Central memory CD4-positive, alpha-beta T cell (primary cell): ENCODE results near the gene TRDN.
"Not testable (repeated sequence)": the region's sequence is repeated elsewhere in the genome, so short reads cannot be mapped to it uniquely, and the experiment has no call there.

Source experiments
- DNase-seq: peaks from one replicate; pipeline ENCODE4 v3.0.0; 2022

TRDN gene

DNA sequence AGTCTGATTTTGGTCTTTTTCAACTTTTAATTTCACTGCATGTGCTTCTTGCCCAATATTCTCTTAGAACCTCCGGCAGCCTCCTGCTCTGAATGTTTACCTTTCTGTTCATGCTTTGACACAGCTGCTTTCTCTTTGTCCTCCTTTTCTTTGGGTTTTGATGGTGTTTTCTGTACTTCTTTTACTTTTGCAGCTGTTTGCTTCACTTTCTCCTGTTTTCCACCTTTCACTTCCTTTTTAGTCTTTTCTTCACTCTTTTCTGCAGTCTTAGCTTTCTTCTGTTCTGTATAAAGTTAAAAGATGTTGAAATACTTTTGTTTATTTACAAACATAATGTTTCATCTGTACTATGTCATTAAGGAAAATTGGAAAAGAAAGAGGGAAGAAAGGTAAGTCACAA, 133.1 kb downstream of the TRDN start:
- DNase-seq = no peak

DNA sequence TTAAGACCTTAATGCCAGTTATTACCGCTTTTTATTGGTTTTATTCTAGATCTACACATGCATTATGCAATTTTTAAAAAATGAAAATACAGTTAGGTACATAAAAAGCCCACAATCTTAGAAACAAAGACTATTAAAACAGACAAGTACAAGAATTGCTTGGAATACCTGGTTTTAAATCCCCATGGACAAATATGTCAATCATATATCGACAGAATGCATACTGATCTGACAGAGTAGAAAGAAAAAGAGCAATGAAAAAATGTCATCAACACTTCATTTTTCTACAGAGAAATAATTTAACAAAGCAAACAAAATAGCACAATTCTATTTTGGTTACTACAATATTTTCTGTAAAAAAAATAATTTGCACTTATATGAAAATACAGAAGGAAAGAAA, 139.7 kb downstream of the TRDN start:
- no peak for DNase-seq

DNA sequence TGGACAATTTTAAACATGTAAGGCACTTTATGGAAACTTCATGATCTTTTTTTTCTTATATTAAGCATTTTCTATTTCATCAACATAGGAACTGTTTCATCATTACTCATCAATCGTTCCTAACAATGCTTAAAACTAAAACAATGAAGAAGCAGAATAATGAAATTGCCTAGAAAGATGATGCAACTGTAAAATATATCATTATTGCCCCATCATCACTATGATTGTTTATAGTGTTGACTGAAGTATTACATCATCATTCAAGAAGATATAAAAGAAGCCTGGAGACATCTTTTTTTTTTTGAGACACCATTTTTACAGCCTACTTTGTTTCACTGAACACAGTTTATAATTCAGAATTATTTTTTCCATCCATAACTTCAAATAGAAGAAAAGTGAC, 147.2 kb downstream of the TRDN start:
- DNase-seq = no peak

DNA sequence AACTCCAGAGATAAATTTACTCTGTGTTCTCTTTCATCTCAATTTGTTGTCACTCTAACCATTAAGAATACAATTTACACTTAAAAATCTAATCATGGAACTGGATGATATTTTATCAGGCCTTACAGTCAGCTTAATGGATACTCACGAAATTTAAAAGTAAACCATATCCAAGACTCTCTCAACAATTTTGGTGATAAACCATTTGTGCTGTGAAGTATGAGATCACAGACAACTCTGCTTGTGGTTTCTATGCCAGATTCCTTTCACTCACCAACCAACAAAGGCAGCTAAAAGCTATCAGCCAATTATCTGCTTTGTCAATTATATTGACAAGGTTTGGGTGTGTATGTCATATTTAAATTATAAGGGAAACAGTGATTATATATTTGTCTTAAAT, 155.8 kb downstream of the TRDN start:
- DNase-seq = no peak

DNA sequence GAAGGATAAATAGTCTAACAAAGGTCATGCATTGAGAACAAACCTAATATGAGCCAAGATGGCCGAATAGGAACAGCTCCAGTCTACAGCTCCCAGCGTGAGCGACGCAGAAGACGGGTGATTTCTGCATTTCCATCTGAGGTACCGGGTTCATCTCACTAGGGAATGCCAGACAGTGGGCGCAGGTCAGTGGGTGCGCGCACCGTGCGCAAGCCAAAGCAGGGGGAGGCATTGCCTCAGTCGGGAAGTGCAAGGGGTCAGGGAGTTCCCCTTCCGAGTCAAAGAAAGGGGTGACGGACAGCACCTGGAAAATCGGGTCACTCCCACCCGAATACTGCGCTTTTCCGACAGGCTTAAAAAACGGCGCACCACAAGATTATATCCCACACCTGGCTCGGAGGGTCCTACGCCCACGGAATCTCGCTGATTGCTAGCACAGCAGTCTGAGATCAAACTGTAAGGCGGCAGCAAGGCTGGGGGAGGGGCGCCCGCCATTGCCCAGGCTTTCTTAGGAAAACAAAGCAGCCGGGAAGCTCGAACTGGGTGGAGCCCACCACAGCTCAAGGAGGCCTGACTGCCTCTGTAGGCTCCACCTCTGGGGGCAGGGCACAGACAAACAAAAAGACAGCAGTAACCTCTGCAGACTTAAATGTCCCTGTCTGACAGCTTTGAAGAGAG, 164.6 kb downstream of the TRDN start:
- not testable (repeated sequence) for DNase-seq

DNA sequence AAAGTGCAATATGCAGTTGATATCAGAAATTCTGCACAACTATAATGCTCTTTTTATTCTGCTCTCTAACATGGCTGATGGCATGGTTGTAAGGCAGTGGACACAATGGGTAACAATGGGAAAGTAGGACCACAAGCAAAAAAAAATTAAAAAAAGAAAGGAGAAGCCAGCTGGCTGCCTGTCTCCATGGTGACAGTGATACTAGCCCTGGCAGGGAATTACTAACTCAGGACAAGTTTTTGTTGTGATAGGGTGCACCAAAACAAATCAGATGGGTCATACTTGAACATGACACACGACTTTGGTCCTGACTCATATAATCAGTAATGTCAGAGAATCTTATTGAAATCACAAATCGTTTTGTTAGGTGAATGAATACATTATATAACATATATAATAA, 169.4 kb downstream of the TRDN start:
- DNase-seq = no peak

DNA sequence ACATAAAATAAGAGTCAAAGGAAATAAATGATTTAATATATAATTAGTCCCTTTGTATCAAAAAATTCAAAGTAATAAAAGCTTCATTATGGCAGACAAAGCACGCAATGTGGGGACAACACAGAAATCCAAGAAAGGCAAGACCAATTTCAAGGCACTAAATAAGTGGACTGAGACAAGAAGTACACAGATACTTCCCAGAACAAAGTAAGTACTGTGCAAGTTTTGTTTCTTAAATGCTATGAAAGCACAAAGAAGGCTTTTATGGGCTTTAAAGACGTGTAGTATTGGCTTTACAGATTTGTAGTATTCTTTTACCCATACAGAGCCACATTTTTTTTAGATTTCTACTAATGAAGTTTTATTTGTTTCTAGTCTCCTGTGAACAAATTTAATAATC, 174.6 kb downstream of the TRDN start:
- no peak for DNase-seq

DNA sequence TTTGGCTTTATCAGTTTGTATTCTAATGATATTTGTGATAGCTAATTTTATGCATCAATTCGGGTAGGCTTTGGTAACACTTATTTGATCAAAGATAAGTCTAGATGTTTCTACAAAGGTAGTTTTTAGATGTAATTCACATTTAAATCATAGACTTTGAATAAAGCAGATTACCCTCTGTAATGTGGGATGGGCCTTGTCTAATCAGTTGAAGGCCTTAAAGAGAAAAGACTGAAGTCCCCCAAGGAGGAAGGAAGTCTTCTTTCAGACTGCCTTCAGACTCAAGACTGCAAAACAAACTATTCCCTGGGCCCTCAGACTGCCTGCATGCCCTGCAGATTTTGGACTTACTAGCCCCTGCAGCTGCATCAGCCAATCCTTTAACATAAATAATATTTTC, 178.5 kb downstream of the TRDN start:
- DNase-seq = no peak

DNA sequence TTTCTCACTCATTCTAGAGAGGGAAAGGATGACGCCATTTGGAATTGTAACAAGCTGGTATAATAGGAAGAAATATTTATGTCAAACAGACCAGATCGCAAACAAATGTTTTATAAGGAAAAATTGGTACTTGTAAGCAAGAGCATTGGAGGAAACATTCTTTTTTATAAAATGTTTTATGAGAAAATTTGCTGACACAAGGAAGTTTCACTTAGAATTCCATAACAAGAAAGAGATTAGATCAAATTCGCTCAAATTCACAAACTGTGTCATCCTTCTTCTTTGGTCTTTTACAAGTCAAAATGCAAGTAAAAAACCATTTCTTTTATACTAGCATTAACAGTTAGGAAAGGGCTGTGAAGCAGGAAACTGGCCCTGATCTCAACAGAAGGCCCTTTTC, 179.9 kb downstream of the TRDN start:
- DNase-seq = no peak

DNA sequence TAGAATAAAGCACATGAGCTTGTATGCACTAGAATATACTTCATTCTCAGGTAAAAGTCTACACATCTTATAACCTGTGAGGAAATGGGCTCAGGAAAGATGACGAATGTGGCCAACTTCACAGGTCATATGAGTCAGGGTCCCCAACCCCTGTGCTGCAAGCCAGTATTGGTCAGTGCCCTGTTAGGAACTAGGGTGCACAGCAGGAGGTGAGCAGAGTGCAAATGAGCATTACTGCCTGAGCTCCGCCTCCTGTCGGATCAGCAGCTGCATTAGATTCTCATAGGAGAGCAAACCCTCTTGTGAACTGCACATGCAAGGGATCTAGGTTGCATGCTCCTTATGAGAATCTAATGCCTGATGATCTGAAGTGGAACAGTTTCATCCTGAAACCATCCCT, 182.3 kb downstream of the TRDN start:
- DNase-seq = no peak

DNA sequence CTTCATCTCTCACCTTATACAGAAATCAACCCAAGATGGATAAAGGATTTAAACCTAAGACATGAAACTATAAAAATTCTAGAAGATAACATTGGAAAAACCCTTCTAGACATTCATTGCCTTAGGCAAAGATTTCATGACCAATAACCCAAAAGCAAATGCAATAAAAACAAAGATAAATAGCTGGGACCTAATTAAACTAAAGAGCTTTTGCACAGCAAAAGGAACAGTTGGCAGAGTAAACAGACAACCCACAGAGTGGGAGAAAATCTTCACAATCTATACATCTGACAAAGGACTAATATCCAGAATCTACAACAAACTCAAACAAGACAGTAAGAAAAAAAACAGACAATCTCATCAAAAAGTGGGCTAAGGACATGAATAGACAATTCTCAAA, 183.7 kb downstream of the TRDN start:
- DNase-seq = not testable (repeated sequence)

DNA sequence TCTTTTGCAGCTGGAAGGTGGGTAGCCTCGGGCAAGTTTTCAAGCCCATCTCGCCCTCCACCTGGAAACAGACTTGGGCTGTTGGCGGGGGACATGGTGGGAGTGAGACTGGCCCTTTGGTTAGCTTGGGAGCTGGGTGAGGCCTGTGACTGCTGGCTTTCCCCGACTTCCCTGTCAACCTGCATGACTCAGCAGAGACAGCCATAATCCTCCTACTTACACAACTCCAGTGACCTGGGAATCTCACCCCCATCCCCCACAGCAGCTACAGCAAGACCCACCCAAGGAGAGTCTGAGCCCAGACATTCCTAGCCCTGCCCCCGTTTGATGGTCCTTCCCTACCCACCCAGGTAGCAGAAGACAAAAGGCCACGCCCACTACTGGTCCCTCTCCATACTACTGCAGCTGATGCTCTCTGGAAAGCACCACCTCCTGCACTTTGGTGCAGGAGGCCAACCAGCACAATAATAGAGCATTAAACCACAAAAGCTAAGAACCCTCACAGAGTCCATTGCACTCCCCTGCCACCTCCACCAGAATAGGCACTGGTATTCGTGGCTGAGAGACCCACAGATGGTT, 188.4 kb downstream of the TRDN start:
- DNase-seq = no peak

DNA sequence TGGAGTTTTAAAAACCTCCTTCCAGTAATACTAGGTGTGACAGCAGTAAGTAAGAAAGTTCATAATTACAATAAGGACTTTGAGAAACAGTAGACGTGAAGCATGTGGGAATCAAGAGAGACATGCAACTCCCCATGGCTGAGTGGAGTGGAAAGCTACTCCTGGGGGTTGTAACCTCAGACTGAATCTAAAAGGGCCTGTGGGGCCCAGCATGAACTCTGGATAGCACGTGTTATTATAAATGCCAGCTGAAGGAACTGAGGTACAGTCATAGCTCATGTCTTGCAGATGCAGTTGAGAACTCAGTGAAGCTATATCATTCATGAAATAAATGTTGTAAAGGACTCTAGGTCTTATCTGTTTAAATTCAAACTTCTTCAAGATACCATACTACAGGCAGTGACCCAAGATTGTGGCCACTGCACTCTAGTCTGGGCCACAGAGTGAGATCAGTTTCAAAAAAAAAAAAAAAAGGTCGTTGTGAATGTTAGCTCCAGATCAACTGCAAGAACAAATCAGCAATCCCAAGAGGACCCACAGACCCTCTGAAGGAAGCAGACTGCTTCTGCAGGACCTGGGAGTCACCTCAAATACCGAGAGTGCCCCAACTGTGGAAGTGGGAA, 189.3 kb downstream of the TRDN start:
- no peak for DNase-seq

DNA sequence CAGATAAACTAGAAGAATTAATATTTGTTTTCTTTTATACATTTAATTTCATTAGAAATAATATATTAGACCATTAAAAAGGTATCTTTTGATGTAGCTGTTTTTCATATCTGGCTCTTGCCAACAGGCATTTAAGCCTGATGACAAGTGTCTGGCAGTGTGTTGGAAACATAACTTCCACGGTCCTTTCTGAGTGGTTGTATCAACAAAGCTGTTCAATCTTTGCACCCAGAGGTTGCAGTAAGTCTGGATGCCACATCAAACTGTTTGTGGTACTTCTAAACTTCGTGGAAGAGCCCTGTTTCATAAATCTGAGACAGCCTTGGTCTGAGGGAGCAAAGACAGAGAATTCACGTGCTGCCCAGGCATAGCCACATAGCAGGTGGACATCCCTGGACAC, 197.4 kb downstream of the TRDN start:
- no peak for DNase-seq

DNA sequence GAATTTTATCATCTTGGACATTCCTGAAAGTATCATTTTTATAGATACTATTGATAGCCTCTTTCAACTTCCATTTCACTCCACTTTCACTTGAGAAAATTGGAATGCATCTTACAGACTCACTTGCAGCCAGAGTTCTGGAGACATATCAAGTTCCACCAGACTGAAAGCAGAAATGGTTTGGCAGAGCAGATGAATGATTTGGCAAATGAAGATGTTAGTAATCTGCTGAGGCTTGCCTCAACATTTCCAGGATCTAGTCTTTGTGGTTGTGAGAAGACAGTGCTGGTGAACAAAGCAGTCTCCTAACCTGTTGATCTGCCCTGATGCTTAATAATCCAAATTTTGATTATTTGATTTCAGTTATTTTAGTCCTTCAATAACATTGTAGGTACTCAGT, 202.6 kb downstream of the TRDN start:
- no peak for DNase-seq

DNA sequence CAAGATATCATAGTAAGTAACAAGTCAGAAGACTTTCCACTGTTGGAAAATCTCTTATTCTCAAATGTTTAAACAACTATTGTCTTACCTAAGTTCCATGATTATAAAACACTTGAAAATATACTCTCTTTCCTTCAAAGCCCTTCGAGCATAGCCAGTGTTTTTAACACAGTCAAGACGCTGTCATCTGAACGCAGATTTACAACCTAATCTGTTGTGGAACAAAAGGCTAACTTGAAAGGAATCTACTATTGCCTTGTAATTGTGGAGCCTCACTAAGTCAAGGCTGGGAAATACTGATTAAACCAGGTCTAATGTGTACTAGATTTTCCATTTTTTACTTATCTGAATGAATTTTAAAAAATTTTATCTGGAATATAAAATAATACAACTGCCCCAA, 205.8 kb downstream of the TRDN start:
- no peak for DNase-seq

DNA sequence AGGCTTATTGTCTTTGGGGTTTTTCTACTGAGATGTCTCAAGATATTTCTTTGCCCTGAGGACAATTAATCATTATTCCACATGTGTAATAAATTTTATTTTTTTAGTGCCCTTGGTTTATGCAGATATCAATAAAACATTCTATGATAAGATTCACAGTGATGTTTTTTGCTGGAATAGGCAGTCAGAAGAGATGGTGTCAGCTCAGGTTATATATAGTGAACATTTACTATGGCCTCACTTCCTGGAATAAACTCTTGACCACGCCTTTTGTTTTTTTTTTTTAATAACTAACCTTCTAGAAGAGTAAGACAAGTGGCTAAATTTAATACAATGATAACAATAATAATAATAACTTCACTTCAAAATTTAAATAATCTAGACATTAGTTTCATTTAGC, 209.7 kb downstream of the TRDN start:
- no peak for DNase-seq

DNA sequence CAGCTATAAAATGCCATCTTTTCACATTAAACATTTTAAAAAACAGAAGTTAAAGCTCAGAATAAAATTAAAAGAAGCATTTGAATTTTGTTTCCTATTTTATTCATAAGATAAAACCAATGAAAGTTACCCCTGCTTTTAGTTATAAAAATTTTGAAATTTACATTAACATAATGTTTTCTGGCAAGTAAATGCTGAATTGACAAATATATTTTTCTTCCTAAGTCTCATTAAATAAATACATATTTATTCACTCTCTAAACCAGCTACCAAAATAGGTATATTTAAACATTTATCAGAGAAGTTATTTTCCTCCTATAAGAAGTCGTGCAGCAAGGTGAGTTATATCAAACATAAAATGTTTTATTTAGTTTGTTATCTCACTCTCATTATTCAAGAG, 213.6 kb downstream of the TRDN start:
- DNase-seq = no peak

DNA sequence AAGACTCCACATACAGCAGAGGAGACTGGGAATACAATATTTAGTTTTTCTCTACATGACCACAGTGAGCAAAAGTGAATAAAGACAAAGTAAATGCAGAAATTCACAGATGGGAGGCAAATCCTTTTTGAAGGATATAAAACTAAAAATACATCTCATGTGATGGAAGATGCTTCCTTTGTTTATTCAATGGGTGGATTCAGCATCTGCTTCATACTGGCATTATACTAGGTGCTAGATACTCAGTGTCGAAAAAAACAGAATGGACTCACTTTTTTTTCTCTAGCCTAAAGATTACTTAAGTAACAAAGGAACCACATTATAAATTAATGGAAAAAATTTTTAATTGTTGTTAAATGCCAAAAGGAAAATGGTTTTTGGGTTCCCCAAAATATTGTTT, 216.2 kb downstream of the TRDN start:
- no peak for DNase-seq

DNA sequence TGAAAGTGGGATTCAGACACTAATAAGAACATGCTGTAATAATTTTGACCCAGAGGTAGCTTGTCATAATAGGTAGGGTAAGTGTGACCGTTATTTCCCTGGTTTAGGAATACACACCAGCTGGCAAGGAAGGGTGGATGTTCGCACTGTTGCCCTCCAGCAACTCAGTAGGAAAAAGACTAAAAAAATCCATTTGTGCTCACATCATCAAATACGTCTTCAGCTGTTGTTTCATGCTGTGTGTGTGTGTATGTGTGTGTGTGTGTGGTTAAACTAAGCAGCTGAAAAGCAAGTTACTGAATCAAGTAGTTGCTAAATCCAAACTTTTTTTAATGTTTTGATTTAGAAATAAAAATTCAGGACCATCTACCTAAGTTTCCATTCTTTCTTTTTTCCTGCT, 218.7 kb downstream of the TRDN start:
- no peak for DNase-seq

DNA sequence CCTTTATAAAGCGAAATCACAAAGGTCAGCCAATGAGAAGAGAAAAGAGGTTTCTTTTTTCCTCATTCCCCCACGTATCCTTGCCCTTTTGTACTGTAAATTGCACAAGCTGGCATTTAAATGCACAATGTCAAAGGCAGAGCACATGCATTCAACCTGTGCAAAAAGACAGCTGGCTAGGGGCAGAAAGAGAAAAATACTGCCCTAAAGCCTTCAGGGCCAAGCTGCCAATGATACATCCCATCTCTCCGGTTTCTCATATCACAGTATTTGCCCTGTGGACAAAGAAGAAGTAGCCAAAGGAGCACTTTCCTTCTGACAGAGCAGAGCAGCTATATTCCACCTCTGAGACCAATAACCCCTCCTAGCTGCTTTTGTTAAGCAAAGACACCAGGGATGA, 219.2 kb downstream of the TRDN start:
- no peak for DNase-seq

DNA sequence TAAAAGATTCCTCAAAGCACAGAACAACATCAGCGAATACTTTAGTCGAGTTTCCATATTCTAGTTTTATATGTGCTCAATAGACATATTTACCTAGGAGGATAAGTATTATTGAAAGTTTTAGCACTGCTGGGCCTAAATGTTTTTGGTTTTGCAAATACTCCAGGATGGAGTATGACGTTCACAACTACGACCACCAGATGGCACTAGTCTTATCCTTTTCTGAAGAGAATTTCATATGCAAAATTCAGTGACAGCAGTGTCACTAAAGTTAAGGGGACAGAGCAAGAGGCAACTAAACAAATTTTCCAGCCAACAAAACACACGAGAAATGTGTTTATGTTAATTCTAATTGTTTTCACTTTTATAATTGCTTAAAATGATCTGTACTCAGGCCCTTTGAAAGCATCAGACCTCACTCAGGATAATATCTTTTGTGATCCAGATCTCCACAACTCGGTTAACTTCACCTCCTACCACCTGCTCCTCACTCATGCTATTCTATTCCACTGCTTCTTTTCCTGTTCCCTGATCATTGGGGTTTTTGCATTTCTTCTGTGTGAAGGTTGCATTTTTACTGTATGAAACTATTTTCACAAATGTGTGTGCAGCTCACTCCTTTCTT, 220.8 kb downstream of the TRDN start:
- no peak for DNase-seq

DNA sequence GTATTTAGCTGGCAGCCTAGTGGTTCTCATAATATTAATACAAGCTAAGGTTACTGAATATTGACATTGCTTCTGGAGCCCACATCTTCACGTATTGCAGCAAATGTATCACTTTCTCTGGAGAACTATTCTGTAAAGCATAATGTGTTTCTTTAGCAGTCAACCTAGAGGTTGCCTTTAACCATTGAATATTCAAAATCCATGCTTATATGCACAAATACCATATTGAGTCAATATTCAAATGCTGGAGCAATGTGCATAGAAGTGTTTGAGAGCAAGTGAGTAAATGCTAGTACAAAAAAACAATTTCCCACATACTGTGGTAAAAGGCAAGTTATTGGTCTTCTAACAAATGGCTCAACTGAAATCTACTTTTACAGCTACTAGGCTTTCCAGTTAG, 231.8 kb downstream of the TRDN start:
- DNase-seq = no peak

DNA sequence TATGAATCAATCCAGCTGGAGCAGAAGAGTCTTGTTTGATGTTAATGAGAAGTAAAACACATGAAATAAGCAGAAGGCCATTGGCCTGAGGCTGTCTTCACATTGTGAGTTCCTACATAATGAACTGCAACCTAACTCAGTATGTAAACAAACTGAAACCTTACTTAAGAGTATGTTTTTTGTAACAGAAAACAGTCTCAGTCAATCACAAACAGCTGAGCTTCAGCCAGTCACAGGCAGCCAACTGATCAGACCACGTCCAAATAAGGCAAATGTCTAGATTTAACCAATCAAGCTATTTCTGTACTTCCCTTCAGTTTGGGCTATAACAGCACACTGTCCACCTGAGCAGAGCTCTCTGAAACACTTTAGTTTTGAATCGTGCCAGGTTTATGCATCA, 234.7 kb downstream of the TRDN start:
- no peak for DNase-seq
